Measurements from ENCODE around the gene COA8. TPM values are rescaled to one million over a fixed set of nuclear protein-coding genes. Genes with fewer than 3 reads are reported as not detected.

The COA8 gene
- polyA plus RNA-seq, 1 donor from 2014 or later: 169 TPM

GRCh38 chr14:103519043-103519836 is 43.5 kb upstream of the COA8 start:
- Histone ChIP-seq H3K27ac (ENCODE audit: low read length) (peak overlapping the region; percentile 90), H3K4me2 (ENCODE audit: low read length) (no peak overlapping the region), H3K79me2 (replicated peaks; ENCODE audit: insufficient read depth, low read length) (peaks cover 16% of the 10 kb centered on the region), H3K9ac (ENCODE audit: low read length) (peak overlapping the region; percentile 23), H3K36me3 (ENCODE audit: insufficient read depth, low read length) (peaks cover 7% of the 10 kb centered on the region), H3K9me2 (ENCODE audit: insufficient read depth, low read length) (no peaks in the 10 kb centered on the region), H3K4me3 (ENCODE audit: low read length) (peak overlapping the region; percentile 91), H3K9me3 (ENCODE audit: low read length) (no peaks in the 10 kb centered on the region), H2AFZ (ENCODE audit: low read depth, low read length) (no peak overlapping the region), H4K20me1 (ENCODE audit: insufficient read depth) (peaks cover 19% of the 10 kb centered on the region), H3F3A (ENCODE audit: insufficient read depth, low read length, poor library complexity, severe bottlenecking) (no peaks in the 10 kb centered on the region), H3K27me3 (ENCODE audit: insufficient read depth, low read depth, low read length) (no peaks in the 10 kb centered on the region)
- TF ChIP-seq POLR2AphosphoS5 (IDR thresholded peaks at IDR 0.05) (no peak), EZH2 (IDR thresholded peaks at IDR 0.05; ENCODE audit: borderline replicate concordance, insufficient read depth, low read length, poor library complexity, severe bottlenecking) (no peak), SMC3 (conservative IDR thresholded peaks at IDR 0.05; ENCODE audit: poor library complexity) (no peak), REST (IDR thresholded peaks at IDR 0.05; ENCODE audit: borderline replicate concordance) (no peak), EP300 (conservative IDR thresholded peaks at IDR 0.05; ENCODE audit: poor library complexity, severe bottlenecking) (no peak), CTCF (IDR thresholded peaks at IDR 0.05; ENCODE audit: poor library complexity, severe bottlenecking) (no peak), RAD21 (conservative IDR thresholded peaks at IDR 0.05) (no peak), TAF1 (IDR thresholded peaks at IDR 0.05; ENCODE audit: low read depth) (no peak), MXI1 (conservative IDR thresholded peaks at IDR 0.05; ENCODE audit: poor library complexity, severe bottlenecking) (no peak)

- no peaks in the 10 kb centered on the region for H3F3A ChIP-seq (ENCODE audit: insufficient read depth, low read length, poor library complexity, severe bottlenecking)
- H3K9me3 ChIP-seq (ENCODE audit: low read length): no peaks in the 10 kb centered on the region
- H3K9ac ChIP-seq (ENCODE audit: low read length): peak overlapping the region; percentile 97
- H3K36me3 ChIP-seq (ENCODE audit: insufficient read depth, low read length): peaks cover 7% of the 10 kb centered on the region
- peaks cover 19% of the 10 kb centered on the region for H4K20me1 ChIP-seq (ENCODE audit: insufficient read depth)
- peaks cover 16% of the 10 kb centered on the region for H3K79me2 ChIP-seq (replicated peaks; ENCODE audit: insufficient read depth, low read length)
- no peaks in the 10 kb centered on the region for H3K9me2 ChIP-seq (ENCODE audit: insufficient read depth, low read length)
- peak overlapping the region; percentile 90 for H3K27ac ChIP-seq (ENCODE audit: low read length)
- no peak overlapping the region for H2AFZ ChIP-seq (ENCODE audit: low read depth, low read length)
- no peak overlapping the region for H3K4me2 ChIP-seq (ENCODE audit: low read length)
- H3K4me3 ChIP-seq (ENCODE audit: low read length): peak overlapping the region; percentile 91
- no peak for TF ChIP-seq TAF1 (IDR thresholded peaks at IDR 0.05; ENCODE audit: low read depth)
- no peak for TF ChIP-seq CTCF (IDR thresholded peaks at IDR 0.05; ENCODE audit: poor library complexity, severe bottlenecking)
- TF ChIP-seq RAD21 (conservative IDR thresholded peaks at IDR 0.05): no peak
- no peaks in the 10 kb centered on the region for H3K27me3 ChIP-seq (ENCODE audit: insufficient read depth, low read depth, low read length)
These were observed 42.9 kb upstream of the COA8 start for GRCh38 chr14:103519837-103520212.
